GM21825 (cell line): ENCODE measurements around the gene MFSD1.
A peak's percentile ranks its signal among the peaks of the same experiment; 100 is the strongest.

Experiments used
- ATAC-seq: cut with Tn5 transposase; IDR thresholded peaks from one replicate; pipeline ENCODE4 v1.9.1; 2021; ENCODE audit warnings: mild to moderate bottlenecking, moderate library complexity; ENCODE audit not compliant: unreplicated experiment

Gene MFSD1

GRCh38 chr3:158809642-158810041, 7.8 kb downstream of the MFSD1 start:
- ATAC-seq, result no peak

GRCh38 chr3:158810823-158811724, 9.2 kb downstream of the MFSD1 start:
- no peak for ATAC-seq

GRCh38 chr3:158819282-158819681, 17.4 kb downstream of the MFSD1 start:
- no peak for ATAC-seq

- ATAC-seq, result no peak
Observed at GRCh38 chr3:158820521-158820920, 18.7 kb downstream of the MFSD1 start.

- no peak for ATAC-seq
Observed at GRCh38 chr3:158821847-158822246, 20.0 kb downstream of the MFSD1 start.

GRCh38 chr3:158823426-158823825, 21.6 kb downstream of the MFSD1 start:
- ATAC-seq, result no peak

GRCh38 chr3:158827773-158828172, 25.9 kb downstream of the MFSD1 start:
- ATAC-seq, result no peak

- no peak for ATAC-seq
Observed at GRCh38 chr3:158830391-158830790, 28.5 kb downstream of the MFSD1 start.

GRCh38 chr3:158831861-158832260, 30.0 kb downstream of the MFSD1 start:
- ATAC-seq, result no peak

- no peak for ATAC-seq
Observed at GRCh38 chr3:158835631-158836030, 33.8 kb downstream of the MFSD1 start.

- no peak for ATAC-seq
Observed at GRCh38 chr3:158836312-158836711, 34.5 kb downstream of the MFSD1 start.

- no peak for ATAC-seq
Observed at GRCh38 chr3:158837240-158837639, 35.4 kb downstream of the MFSD1 start.

GRCh38 chr3:158839966-158840365, 38.1 kb downstream of the MFSD1 start:
- no peak for ATAC-seq

GRCh38 chr3:158841387-158841786, 39.5 kb downstream of the MFSD1 start:
- ATAC-seq, result no peak

GRCh38 chr3:158842976-158843375, 41.1 kb downstream of the MFSD1 start:
- no peak for ATAC-seq

GRCh38 chr3:158845765-158846350, 44.0 kb downstream of the MFSD1 start:
- ATAC-seq, result peak; percentile 43

- peak; percentile 82 for ATAC-seq
Observed at GRCh38 chr3:158846803-158847451, 45.1 kb downstream of the MFSD1 start.

- ATAC-seq, result peak; percentile 20
Observed at GRCh38 chr3:158847452-158847821, 45.6 kb downstream of the MFSD1 start.

GRCh38 chr3:158847885-158848284, 46.0 kb downstream of the MFSD1 start:
- no peak for ATAC-seq

GRCh38 chr3:158849757-158850156, 47.9 kb downstream of the MFSD1 start:
- ATAC-seq, result no peak

- no peak for ATAC-seq
Observed at GRCh38 chr3:158859362-158859761, 57.5 kb downstream of the MFSD1 start.

GRCh38 chr3:158863247-158863646, 61.4 kb downstream of the MFSD1 start:
- no peak for ATAC-seq
